Cardiac muscle cell (in vitro differentiated cells and primary cell): ENCODE results near the gene ALG12. TPM values are rescaled to one million over a fixed set of nuclear protein-coding genes. Genes with fewer than 3 reads are reported as not detected.
"Not testable (repeated sequence)": the region's sequence is repeated elsewhere in the genome, so short reads cannot be mapped to it uniquely, and the experiment has no call there.

ENCODE experiments used
- DNase-seq, 2 donors: peaks; one replicate each; pipeline versions ENCODE4 v3.0.0 to v3.0.0-alpha.2; 2010 to 2017; ENCODE audit warnings: low read depth in 1 of 2, low spot score in 1 of 2
- H3K27ac ChIP-seq: fragments of 200-600 bp; sonication (generic); 2 replicates; pipeline ENCODE4 v1.5.1; 2016
- H3K27me3 ChIP-seq: fragments of 200-600 bp; sonication (generic); 2 replicates; pipeline ENCODE4 v1.6.0; 2016; ENCODE audit warnings: control low read depth
- H3K36me3 ChIP-seq: fragments of 200-600 bp; sonication (generic); 2 replicates; pipeline ENCODE4 v1.5.1; 2016; ENCODE audit warnings: control low read depth
- H3K4me1 ChIP-seq: fragments of 200-600 bp; sonication (generic); 2 replicates; pipeline ENCODE4 v1.8.1; 2017; ENCODE audit warnings: low read depth, mild to moderate bottlenecking, mixed run types
- H3K4me3 ChIP-seq: fragments of 200-600 bp; sonication (generic); 2 replicates; pipeline ENCODE4 v1.5.1; 2016; ENCODE audit warnings: mild to moderate bottlenecking
- H3K9me3 ChIP-seq: fragments of 200-600 bp; sonication (generic); 2 replicates; pipeline ENCODE4 v1.5.1; 2017; ENCODE audit warnings: low read depth, mild to moderate bottlenecking, control low read depth
- CTCF ChIP-seq: IDR thresholded peaks from 2 replicates; pipeline ENCODE4 v1.5.1; 2012; ENCODE audit warnings: low read depth, mild to moderate bottlenecking, low read length
- polyA plus RNA-seq: library from polyadenylated mRNA; unstranded; fragments of >200 nt; fragmentation: Nextera tagmentation; extraction: Ambion mirVana; gene quantifications from 2 replicates; pipeline ENCODE4 v1.2.1, GENCODE V29; 2016
- total RNA-seq: library from RNA; depleted of rRNA; stranded (reverse); fragments of >200 nt; gene quantifications from 2 replicates; pipeline ENCODE4 v1.2.3, GENCODE V29; 2016

The ALG12 gene
- total and polyA plus RNA-seq, 2 experiments from 2014 or later: 10.5 to 38.0 TPM

- peaks cover 14% of the 10 kb centered on the region for H3K27me3 ChIP-seq
- no peaks in the 10 kb centered on the region for H3K9me3 ChIP-seq
- DNase-seq: no peak
- no peaks in the 10 kb centered on the region for H3K36me3 ChIP-seq
- no peak overlapping the region for H3K4me3 ChIP-seq
- H3K27ac ChIP-seq: no peak overlapping the region
- no peak for TF ChIP-seq CTCF
- H3K4me1 ChIP-seq: peaks cover 8% of the 10 kb centered on the region
Observed at GRCh38 chr22:49856343-49856742, 61.9 kb downstream of the ALG12 start.

GRCh38 chr22:49855251-49855911 lies 62.9 kb downstream of the ALG12 start:
- Histone ChIP-seq H3K4me3 (no peak overlapping the region), H3K4me1 (peaks cover 8% of the 10 kb centered on the region), H3K27me3 (peaks cover 23% of the 10 kb centered on the region), H3K36me3 (no peaks in the 10 kb centered on the region), H3K27ac (no peak overlapping the region), H3K9me3 (no peaks in the 10 kb centered on the region)
- no peak for TF ChIP-seq CTCF
- DNase-seq: peak in 1 of 2 donors; percentile 27

- Histone ChIP-seq H3K36me3 (no peaks in the 10 kb centered on the region), H3K27me3 (peaks cover 35% of the 10 kb centered on the region), H3K27ac (no peak overlapping the region), H3K4me1 (peaks cover 8% of the 10 kb centered on the region), H3K4me3 (peak overlapping the region; percentile 48), H3K9me3 (no peaks in the 10 kb centered on the region)
- TF ChIP-seq CTCF: no peak
- peak; percentile 27 to 40 for DNase-seq
Observed at GRCh38 chr22:49853981-49854831, 64.0 kb downstream of the ALG12 start.

- TF ChIP-seq CTCF: no peak
- Histone ChIP-seq H3K4me3 (peak within 1 kb of the TSS; percentile 79), H3K36me3 (no peaks in the 10 kb centered on the region), H3K27me3 (peaks cover 45% of the 10 kb centered on the region), H3K27ac (peak within 1 kb of the TSS; percentile 57), H3K4me1 (peaks cover 8% of the 10 kb centered on the region), H3K9me3 (no peaks in the 10 kb centered on the region)
- DNase-seq: peak; percentile 98 to 99
Observed at GRCh38 chr22:49852898-49853894, 65.0 kb downstream of the ALG12 start, which contains the start of gene ZBED4. ZBED4 (plus strand) TSS chr22:49853844; CDS start chr22:49883663, 29,819 bp downstream.

- not testable (repeated sequence) for H3K36me3 ChIP-seq, H3K9me3 ChIP-seq, DNase-seq, H3K4me1 ChIP-seq, H3K27ac ChIP-seq
- peak overlapping the region; percentile 79 for H3K4me3 ChIP-seq
- H3K27me3 ChIP-seq: peaks cover 52% of the 10 kb centered on the region
Observed at GRCh38 chr22:49852568-49852897, 65.7 kb downstream of the ALG12 start.
